Stimulated activated CD4-positive, alpha-beta T cell treated with anti-CD3 and anti-CD28 coated beads, Interleukin-12 subunit alpha, Interleukin-12 subunit beta, amount 100 ng/mL, for 24 hours (primary cell): ENCODE data around the gene PPP6R2.
"Not testable (repeated sequence)": the region's sequence is repeated elsewhere in the genome, so short reads cannot be mapped to it uniquely, and the experiment has no call there.

ENCODE experiments used
- DNase-seq, 2 experiments: peaks; one replicate each; pipeline ENCODE4 v3.0.0-alpha.2; 2020; ENCODE audit warnings: low read depth in 2 of 2

Gene PPP6R2

DNA sequence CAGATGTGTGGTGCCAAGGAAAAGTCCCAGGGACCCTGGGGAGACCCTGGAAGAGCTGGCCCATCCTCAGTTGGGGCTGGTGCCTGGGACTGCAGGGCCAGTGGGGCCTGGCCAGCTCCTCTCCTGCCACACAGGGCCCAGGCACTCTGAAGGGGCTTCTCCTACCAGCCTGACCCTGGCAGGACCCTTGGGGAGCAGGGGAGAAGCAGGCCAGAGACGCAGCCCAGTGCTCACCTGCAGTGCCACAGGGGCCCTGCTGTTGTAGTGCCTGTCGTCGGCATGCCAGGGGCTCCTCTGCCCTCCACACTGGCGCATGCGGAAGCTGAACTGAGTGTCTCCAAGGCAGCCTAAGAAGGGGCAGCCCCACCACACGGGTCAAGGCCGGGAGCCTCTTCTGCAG, 25.5 kb upstream of the PPP6R2 start:
- DNase-seq: no peak

DNA sequence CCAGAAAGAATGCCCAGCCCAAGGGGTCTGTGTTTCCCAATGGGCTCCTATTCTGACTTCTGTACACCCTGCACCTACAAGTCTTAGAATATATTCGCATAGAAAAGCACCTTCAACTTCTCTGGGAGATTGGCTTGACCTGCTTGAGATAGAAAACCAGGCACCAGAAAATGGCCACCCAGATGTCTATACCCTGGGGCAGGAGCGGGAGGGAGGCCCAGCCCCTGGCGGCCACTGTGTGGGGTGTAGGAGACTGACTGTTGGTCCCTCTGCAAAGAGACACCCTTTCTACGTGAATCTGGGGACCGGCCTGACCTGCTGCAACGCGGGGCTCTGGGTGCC, 24.8 kb upstream of the PPP6R2 start:
- no peak for DNase-seq

DNA sequence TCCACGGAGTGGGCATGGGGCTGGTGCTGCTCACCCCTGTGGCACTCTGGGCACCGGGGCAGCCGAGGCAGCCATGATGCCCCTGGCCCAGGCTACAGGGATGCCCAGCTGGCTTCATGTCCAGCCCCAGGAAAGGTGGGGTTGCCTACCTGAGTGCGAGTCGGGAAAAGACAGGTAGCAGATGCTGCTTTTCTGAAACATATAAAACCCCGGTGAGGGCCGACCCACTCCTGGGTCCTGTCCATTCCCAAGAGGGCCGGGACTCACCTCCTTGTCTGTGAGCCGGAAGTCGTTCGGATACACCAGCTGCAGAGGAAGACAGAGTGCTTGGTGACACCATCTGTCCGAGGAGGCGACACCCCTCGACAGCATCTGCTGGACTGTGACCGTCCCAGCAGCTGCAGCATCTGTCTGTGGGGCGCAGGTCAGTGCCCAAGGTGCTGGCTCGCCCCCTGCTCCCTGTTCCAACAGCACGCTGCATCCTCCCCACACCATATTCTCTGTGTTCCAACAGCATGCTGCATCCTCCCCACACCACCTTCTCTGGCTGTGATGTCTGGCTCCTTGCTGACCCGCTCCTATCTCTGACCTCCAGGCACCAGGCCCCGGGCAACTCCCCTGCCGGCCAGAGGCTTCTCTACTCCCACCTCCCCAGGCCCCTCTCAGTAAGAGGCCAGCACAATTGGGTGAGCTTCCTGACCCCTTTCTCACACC, 24.3 kb upstream of the PPP6R2 start:
- no peak for DNase-seq

DNA sequence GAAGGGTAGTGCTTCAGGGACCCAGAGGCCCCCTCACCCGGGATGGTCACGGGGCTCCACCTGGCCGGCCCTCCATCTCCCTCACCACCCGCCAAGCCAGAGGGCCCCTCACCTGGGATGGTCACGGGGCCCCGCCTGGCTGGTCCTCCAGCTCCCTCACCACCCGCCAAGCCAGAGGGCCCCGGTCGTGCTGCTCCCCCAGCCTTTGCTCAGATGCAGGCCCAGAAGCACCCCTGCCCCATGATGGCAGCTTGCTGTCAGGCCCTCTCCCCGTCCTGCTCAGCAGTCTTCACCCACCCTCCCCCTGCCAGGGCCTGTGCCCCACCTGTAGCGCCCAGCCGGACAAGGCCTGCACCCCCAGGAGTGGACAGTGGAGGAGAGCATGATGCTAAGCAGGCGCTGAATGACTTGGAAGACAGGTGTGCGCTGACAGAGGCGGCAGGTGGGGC, 23.6 kb upstream of the PPP6R2 start:
- no peak for DNase-seq

DNA sequence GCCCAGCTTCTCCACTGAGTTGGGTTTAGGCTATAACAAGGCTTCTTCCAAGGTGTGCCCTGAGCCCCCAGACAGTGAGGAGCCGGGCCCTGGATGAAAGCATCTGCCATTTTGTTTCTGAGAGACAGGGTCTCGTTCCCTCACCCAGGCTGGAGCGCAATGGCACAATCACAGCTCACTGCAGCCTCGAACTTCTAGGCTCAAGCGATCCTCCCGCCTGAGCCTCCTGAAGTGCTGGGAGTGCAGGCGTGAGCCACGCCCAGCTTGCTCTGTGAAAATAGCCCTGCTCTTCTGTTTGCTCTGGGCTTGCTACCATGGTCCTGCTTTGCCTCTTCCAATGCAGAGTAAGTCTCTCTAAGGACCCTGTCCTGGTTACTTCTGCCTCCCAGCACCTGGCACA, 23.0 kb upstream of the PPP6R2 start:
- no peak for DNase-seq

DNA sequence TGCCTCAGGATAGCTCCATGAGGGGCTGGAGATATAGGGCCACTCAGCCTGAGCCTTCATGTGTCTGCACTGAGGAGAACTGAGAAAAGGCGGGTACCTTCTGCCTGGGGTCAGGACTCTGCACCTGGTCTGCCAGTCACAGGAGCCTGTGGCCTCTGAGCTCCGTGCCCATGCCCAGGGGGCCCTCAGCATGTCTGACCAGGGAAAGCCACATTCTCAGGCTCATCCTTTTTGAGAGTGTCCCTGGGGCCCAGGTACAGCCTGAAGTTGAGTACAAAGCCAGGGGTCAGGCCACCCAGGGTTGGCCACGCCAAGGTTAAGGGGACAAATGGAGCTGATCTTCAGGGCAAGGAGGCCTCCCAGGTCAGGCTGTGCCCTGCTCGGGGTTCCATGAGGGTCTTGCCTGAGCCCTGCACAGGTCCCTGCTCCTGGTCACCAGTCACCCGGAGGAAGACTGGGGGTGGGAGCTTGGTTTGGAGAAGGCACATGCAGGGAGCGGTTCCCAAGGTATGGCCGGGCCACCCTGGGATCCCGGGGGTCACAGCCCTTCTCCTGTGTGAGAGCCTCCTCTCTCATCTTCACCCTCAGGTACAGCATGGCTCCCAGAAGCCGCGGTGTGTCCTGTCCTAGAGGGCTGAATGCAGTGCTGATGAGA, 22.3 kb upstream of the PPP6R2 start:
- DNase-seq: no peak

DNA sequence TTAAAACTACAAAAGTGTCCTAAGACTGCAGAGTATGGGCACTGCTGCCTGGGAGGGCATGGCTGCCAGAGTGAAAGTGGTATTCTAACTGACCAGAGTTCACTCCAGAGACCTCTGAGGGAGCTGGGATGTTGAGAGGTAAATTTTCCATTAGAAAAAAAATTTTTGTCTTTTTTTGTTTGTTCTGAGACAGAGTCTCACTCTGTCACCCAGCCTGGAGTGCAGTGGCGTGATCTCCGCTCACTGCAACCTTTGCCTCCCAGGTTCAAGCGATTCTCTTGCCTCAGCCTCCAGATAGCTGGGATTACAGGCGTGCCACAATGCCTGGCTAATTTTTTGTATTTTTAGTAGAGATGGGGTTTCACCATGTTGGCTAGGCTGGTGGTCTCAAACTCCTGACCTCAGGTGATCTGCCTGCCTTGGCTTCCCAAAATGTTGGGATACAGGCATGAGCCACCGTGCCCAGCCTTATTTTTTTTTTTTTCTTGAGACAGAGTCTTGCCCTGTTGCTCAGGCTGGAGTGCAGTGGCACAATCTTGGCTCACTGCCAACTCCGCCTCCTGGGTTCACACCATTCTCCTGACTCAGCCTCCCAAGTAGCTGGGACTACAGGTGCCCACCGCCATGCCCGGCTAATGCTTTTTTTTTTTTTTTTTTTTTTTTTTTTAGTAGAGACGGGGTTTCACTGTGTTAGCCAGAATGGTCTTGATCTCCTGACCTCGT, 20.6 kb upstream of the PPP6R2 start:
- not testable (repeated sequence) for DNase-seq

DNA sequence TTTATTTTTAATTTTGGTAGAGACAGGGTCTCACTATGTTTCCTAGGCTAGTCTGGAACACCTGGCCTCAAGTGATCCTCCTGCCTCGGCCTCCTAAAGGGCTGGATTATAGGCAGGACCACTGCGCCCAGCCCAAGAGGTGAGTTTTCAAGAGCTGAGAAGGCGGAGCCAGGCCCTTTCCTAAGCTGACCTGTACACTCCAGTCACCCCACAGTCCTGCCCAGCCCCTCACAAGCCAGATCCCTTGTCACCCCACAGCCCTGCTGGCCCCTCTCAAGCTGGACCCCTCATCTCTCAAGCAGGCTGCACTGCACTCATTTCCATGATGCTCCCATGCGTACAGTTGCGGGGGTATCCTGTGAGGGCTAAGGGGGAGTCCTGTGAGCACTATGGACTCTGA, 19.2 kb upstream of the PPP6R2 start:
- DNase-seq: no peak

DNA sequence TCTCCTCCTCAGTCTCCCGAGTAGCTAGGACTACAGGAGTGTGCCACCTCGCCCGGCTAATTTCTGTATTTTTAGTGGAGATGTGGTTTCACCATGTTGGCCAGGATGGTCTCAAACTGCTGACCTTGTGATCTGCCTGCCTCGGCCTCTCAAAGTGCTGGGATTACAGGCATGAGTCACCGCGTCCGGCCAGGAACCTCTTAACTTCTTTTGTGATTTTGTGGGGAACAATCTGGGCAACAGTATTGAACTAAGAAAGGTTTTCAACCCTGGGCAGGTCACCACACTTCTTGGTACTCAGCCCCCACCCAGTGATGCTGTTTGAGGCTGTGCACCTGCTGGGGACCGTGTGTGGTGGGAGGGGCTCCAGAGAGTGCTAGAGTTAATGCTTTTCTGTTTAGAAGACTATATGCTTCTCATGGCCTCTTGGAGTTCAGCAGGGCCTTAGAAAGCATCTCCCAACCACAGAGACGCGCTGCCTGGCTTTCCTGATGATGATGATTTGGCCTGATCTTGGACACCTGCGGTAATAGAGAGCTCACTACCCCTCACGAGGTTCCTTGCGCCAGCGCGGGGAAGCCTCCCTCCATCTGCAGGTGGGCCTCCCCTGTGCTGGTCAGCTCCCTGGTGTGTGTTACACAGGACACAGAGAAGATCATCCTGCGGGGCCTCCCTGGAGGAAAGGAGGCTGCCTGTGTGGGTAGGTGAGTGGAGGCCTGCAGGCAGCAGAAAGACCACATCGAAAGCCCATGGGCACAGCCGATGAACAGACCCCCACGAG, 17.5 kb upstream of the PPP6R2 start:
- DNase-seq: no peak

DNA sequence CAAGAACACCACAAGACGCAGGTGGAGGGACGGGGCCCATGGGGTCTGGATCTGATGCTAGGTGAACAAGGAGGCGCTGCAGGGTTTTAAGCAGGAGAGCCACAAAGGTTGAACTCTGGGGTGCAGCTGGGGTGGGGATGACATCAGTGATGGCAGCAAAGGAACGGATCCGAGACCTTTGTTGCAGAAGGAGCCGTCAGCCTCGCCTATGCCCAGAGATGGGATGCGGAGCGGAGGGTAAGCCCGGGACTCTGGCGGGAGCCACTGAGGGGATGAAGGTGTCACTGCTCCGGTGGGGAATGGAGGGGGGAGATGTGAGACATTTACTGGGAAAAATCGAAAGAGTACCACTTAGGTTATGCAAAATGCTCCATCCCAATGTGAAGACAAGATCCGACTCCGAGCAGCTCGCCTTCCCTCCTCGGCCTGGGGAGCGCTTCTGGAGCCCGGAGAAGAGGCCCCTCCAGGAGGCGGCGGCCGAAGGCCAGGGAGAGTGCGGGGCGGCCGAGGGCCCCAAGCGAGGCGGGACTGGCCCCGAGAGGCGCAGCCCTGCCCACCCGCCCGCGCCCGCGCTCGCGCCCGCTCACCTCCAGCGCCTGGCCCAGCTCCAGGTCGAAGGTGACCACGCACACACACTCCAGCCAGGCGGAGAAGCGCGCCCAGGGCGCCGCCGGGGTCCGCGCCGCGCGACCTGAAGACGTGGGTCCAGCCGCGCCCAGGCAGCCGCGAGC, 16.7 kb upstream of the PPP6R2 start:
- no peak for DNase-seq

DNA sequence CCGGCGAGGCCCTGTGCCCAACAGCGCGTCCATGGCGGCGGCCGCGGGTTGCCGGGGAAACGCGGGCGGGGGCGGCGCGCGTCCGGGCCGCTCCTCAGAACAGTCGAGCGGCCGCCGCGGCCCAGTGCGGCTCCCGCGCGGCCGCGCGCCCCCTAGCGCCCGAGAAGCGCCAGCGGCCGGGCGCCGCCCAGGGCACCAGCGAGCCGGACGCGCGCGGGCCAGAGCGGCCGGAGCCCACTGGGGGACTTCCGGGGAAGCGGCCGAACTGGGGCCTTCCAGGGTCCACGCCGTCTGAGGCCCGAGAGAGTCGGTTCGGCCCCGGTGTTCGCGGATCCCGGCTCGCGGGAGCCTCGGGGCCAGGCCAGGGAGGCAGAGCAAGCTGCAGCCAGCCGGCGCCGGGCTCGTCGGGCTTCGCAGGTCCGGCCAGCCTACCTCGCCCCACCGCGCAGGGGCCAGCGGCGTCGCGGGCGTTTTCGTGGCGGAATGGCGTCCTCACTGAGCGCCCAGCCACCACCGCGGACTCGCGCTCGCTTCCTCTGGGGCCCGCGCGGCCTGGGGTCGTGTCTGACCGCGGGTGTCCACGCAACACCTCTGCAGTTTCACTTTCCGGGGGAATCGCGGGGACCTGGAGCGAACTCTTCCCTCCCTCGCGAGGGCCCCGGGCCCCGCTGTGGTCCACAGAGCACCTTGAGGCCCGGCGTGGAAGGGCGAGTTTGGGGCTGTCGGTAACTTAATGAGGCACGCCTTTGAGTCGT, 16.0 kb upstream of the PPP6R2 start, which contains the start of gene DENND6B:
Gene DENND6B (minus strand): TSS at position 57 of the 755 bp plus-strand sequence. CDS start 24 bp downstream, at position 33.
- DNase-seq: peak; percentile 25 to 58

DNA sequence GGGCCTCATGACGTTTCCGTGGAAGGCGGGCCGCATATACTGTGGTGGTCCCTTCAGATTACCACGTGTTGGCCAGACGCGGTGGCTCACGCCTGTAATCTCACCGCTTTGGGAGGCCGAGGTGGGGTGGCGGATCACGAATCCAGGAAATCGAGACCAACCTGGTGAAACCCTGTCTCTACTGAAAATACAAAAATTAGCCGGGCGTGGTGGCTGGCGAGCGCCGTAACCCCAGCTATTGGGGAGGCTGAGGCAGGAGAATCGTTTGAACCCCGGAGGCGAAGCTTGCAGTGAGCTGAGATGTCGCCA, 15.5 kb upstream of the PPP6R2 start:
- DNase-seq: no peak

DNA sequence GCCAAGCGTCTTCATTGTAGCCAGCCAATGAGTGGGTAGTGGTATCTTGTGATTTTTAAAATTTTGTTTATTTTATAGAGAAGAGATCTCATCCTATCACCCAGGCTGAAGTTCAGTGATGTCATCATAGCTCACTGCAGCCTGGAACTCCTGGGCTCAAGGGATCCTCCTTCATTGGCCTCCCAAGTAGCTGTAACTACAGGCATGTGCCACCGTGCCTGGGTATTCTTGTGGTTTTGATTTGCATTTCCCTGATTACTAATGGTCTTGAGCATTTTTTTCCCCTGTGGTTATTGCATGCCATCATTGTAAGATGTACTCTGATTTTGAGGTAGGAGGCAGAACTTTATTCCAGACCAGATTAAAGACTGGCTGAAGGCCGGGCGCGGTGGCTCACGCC, 13.9 kb upstream of the PPP6R2 start:
- no peak for DNase-seq

DNA sequence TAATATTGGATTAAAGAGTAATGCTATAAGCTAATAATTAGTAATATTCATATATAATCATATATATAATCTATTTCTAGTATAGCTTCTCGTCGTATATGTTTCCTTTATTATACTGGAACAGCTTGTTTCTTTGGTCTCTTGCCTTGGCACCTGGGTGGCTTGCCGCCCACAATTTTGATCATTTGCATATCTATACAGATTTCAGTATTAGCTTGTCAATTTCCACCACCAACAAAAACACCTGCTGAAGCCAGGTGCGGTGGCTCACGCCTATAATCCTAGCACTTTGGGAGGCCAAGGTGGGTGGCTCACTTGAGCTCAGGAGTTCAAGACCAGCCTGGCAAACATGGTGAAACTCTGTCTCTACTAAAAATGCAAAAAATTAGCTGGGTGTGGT, 8.7 kb upstream of the PPP6R2 start:
- DNase-seq: not testable (repeated sequence)

DNA sequence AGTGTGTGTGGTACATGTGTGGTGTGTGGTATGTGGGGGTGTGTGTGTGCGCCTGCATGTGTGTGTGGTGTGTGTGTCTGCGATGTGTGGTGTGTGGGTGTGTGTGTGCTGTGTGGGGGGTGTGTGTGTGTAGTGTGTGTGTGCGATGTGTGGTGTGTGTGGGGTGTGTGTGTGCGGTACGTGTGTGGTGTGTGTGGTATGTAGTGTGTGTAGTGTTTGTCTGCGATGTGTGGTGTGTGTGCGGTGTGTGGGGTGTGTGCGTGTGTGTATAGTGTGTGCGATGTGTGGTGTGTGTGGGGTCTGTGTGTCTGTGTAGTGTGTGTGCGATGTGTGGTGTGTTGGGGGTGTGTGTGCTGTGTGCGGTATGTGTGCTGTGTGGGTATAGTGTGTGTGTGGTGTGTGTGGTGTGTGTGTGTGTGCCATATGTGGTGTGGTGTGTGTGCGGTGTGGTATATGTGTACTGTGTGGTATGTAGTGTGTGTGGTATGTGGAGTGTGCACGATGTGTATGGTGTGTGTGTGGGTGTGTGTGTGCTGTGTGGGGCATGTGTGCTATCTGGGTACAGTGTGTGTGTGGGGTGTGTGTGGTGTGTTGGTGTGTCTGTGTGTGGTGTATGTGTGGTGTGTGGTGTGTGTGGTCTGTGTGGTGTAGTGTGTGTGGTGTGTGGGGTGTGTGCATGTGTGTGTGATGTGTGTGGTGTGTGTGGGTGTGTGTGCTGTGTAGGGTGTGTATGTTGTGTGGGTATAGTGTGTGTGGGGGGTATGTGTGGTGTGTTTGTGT, 5.7 kb upstream of the PPP6R2 start:
- DNase-seq: no peak

DNA sequence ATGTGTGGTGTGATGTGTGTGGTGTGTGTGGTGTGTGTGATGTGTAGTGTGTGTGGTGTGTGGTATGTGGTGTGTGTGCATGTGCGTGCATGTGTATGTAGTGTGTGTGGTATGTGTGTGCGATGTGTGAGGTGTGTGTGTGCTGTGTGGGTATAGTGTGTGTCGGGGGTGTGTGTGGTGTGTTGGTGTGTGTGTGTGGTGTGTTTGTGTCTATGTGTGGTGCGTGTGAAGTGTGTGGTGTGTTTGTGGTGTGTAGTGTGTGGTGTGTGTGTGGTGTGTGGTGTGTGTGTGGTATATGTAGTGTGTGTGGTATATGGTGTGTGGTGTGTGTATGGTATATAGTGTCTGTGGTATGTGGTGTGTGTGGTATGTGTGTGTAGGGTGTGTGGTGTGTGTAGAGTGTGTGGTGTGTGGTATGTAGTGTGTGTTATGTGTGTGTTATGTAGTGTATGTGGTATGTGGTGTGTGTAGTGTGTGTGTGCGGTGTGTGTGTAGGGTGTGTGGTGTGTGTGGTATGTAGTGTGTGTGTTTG, 5.0 kb upstream of the PPP6R2 start:
- DNase-seq: no peak

DNA sequence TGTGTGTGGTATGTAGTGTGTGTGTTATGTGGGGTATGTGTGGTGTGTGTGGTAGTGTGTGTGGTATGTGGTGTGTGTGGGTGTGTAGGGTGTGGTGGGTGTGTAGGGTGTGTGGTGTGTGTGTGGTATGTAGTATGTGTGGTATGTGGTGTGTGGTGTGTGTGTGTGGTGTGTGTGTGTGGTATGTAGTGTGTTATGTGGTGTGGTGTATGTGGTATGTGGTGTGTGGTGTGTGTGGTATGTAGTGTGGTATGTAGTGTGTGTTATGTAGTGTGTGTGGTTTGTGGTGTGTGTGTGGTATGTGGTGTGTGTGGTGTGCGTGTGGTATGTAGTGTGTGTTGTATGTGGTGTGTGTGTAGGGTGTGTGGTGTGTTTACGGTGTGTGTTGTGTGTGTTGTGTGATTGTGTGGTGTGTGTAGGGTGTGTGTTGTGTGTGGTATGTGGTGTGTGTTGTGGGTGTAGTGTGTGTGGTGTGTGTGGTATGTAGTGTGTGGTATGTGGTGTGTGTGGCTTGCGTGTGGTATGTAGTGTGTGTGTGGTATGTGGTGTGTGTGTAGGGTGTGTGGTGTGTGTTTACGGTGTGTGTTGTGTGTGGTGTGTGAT, 4.2 kb upstream of the PPP6R2 start:
- no peak for DNase-seq

DNA sequence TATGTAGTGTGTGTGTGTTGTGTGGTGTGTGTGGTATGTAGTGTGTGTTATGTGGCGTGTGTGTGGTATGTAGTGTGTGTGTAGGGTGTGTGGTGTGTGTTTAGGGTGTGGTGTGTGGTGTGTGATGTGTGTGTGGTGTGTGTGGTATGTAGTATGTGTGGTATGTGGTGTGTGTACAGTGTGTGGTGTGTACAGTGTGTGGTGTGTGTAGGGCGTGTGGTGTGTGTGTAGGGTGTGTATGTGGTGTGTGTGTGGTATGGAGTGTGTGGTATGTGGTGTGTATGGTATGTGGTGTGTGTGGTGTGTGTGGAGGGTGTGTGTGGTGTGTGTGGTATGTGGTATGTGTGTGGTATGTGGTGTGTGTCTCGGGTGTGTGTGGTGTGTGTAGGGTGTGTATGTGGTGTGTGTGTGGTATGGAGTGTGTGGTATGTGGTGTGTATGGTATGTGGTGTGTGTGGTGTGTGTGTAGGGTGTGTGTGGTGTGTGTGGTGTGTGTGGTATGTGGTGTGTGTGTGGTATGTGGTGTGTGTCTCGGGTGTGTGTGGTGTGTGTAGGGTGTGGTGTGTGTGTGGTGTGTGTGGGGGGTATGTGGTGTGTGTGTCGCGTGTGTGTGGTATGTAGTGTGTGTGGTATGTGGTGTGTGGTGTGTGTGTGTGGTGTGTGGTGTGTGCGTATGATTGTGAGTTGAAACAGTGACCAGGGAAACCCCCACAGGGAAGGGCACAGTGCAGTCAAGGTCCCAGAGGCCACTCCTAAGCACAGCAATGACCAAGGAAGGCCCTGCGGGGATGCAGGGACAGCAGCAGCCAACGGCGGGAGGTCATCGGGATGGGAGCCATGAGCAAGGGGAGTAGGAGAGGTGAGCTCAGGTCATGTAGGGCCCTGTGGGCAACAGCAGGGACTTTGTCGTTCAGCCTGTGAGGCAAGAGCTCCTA, 2.9 kb upstream of the PPP6R2 start:
- DNase-seq: no peak
